Mucosa of descending colon (tissue), 3 donors: ENCODE measurements around the gene ANKRD11. TPM values are rescaled to one million over a fixed set of nuclear protein-coding genes. Genes with fewer than 3 reads are reported as not detected.
A peak's percentile ranks its signal among the peaks of the same experiment; 100 is the strongest.

Experiments used
- ATAC-seq: fragments of 200-7000 bp; cut with Tn5 transposase; one replicate; pipeline ENCODE4 v1.9.1; 2020; ENCODE audit warnings: mild to moderate bottlenecking, moderate library complexity
- DNase-seq, 3 donors: peaks; one replicate each; pipeline ENCODE4 v3.0.0-alpha.2; 2020
- H3K36me3 ChIP-seq: fragments of 200-600 bp; one replicate; pipeline ENCODE4 v1.8.0; 2021; ENCODE audit warnings: low read depth, mild to moderate bottlenecking
- H3K4me1 ChIP-seq: fragments of 200-600 bp; one replicate; pipeline ENCODE4 v1.8.0; 2021; ENCODE audit warnings: low read depth, mild to moderate bottlenecking
- H3K4me3 ChIP-seq: fragments of 200-600 bp; one replicate; pipeline ENCODE4 v1.8.0; 2021; ENCODE audit warnings: mild to moderate bottlenecking
- H3K9me3 ChIP-seq: fragments of 200-600 bp; one replicate; pipeline ENCODE4 v1.8.0; 2021; ENCODE audit warnings: mild to moderate bottlenecking
- CTCF ChIP-seq: fragments of 200-600 bp; IDR thresholded peaks from one replicate; pipeline ENCODE4 v1.8.0; 2022; ENCODE audit warnings: antibody characterized with exemption, mild to moderate bottlenecking
- intact Hi-C, 2 donors: fragments of 100-400 bp; cut with DNase I in 1 of 2; cut with micrococcal nuclease in 1 of 2; formaldehyde crosslinking; loops; one replicate each; pipeline versions ENCODE4 v1.11.0 to v1.11.1; 2022; cut with DNase I, micrococcal nuclease
- total RNA-seq, 3 donors: library from RNA; stranded (reverse); fragmentation: NEBNext Ultra II Directional in 2 of 3; extraction: Animal tissue kit (Norgen Biotek cat#: 25700) in 2 of 3; gene quantifications; one replicate each; pipeline versions ENCODE4 v1.2.1 to v1.2.4, GENCODE V29; 2021 to 2023
- donor health status: DM: no; HTN: no; CAD: no; lungs with moderate emphysema.
- donor health status: DM: no; HTN: no; CAD: no.
- donor health status: DM: no; HTN: yes; CAD: no.

ANKRD11 gene
- total RNA-seq, 3 donors from 2014 or later, result 125 to 127 (median 127) TPM

- peak in 2 of 3 donors; percentile 35 to 57 for DNase-seq
- Histone ChIP-seq H3K4me3 (no peak overlapping the region), H3K4me1 (peaks cover 72% of the 10 kb centered on the region), H3K9me3 (no peaks in the 10 kb centered on the region), H3K36me3 (no peaks in the 10 kb centered on the region)
- TF ChIP-seq CTCF, result no peak
- no peak for ATAC-seq
- intact Hi-C loops, result no loop called here
These were observed 167.8 kb downstream of the ANKRD11 start for GRCh38 chr16:89322321-89323119.

GRCh38 chr16:89320782-89321501, 169.4 kb downstream of the ANKRD11 start:
- Histone ChIP-seq H3K36me3 (no peaks in the 10 kb centered on the region), H3K4me3 (no peak overlapping the region), H3K9me3 (no peaks in the 10 kb centered on the region), H3K4me1 (peaks cover 79% of the 10 kb centered on the region)
- intact Hi-C loops, result no loop called here
- no peak for TF ChIP-seq CTCF
- DNase-seq (peak; percentile 78 to 85 (median 84)), ATAC-seq (peak; percentile 74)

- ATAC-seq, result peak; percentile 57
- intact Hi-C loops, result no loop called here
- Histone ChIP-seq H3K4me1 (peaks cover 76% of the 10 kb centered on the region), H3K36me3 (no peaks in the 10 kb centered on the region), H3K4me3 (no peak overlapping the region), H3K9me3 (no peaks in the 10 kb centered on the region)
- TF ChIP-seq CTCF, result no peak
- peak in 1 of 3 donors; percentile 74 for DNase-seq
These were observed 170.2 kb downstream of the ANKRD11 start for GRCh38 chr16:89319886-89320781.

- H3K4me3 ChIP-seq, result no peak overlapping the region
- no peak for ATAC-seq
- no peaks in the 10 kb centered on the region for H3K36me3 ChIP-seq
- no peak for TF ChIP-seq CTCF
- no peaks in the 10 kb centered on the region for H3K9me3 ChIP-seq
- peaks cover 80% of the 10 kb centered on the region for H3K4me1 ChIP-seq
- intact Hi-C loops, result no loop called here
- DNase-seq, result no peak
These were observed 170.8 kb downstream of the ANKRD11 start for GRCh38 chr16:89319631-89319885.

GRCh38 chr16:89318871-89319630, 171.3 kb downstream of the ANKRD11 start:
- Histone ChIP-seq H3K9me3 (no peaks in the 10 kb centered on the region), H3K4me1 (peaks cover 81% of the 10 kb centered on the region), H3K4me3 (no peak overlapping the region), H3K36me3 (no peaks in the 10 kb centered on the region)
- peak in 1 of 3 donors; percentile 51 for DNase-seq
- ATAC-seq, result no peak
- intact Hi-C loops, result no loop called here
- TF ChIP-seq CTCF, result no peak
